Thoracic aorta (tissue), 2 donors: ENCODE data around the gene STAG3. TPM values are rescaled to one million over a fixed set of nuclear protein-coding genes. Genes with fewer than 3 reads are reported as not detected.
"Not testable (repeated sequence)": the region's sequence is repeated elsewhere in the genome, so short reads cannot be mapped to it uniquely, and the experiment has no call there.

Experiments used
- ATAC-seq: fragments of 150-250 bp; one replicate; pipeline ENCODE4 v1.8.0; 2017; ENCODE audit warnings: low read depth; ENCODE audit not compliant: insufficient number of reproducible peaks, low FRiP score
- DNase-seq: peaks from one replicate; pipeline ENCODE4 v3.0.0-alpha.2; 2020; ENCODE audit warnings: low spot score
- H3K27ac ChIP-seq, 2 donors: fragments of 200-600 bp; sonication (generic); 1 replicate in 1 of 2; 2 replicates in 1 of 2; pipeline ENCODE4 v1.5.1; 2016; ENCODE audit warnings: mild to moderate bottlenecking in 2 of 2, moderate library complexity in 2 of 2
- H3K27me3 ChIP-seq: fragments of 200-600 bp; sonication (generic); replicated peaks from 2 replicates; pipeline ENCODE4 v1.6.0; 2016; ENCODE audit warnings: mild to moderate bottlenecking; ENCODE audit not compliant: insufficient read depth
- H3K36me3 ChIP-seq: fragments of 200-600 bp; sonication (generic); one replicate; pipeline ENCODE4 v1.5.1; 2016
- H3K4me1 ChIP-seq, 2 donors: fragments of 200-600 bp; sonication (generic); 1 replicate in 1 of 2; 2 replicates in 1 of 2; pipeline versions ENCODE4 v1.5.1 to v1.6.0; 2016; ENCODE audit warnings: low read depth in 2 of 2, mild to moderate bottlenecking in 1 of 2; ENCODE audit not compliant: control insufficient read depth in 1 of 2
- H3K4me3 ChIP-seq: fragments of 200-600 bp; sonication (generic); 2 replicates; pipeline ENCODE4 v1.5.1; 2016; ENCODE audit warnings: mild to moderate bottlenecking
- H3K9me3 ChIP-seq: fragments of 200-600 bp; sonication (generic); 2 replicates; pipeline ENCODE4 v1.5.1; 2016
- total RNA-seq, 2 donors: library from RNA; depleted of rRNA; stranded (reverse); fragments of >200 nt; gene quantifications; one replicate each; pipeline versions ENCODE4 v1.1.0 to v1.2.3, GENCODE V29; 2016
- TF ChIP-seq, protein P1 (sequence below): fragments of 200-600 bp; sonication (generic); IDR thresholded peaks from one replicate; pipeline ENCODE4 v1.5.1; 2019; ENCODE audit warnings: antibody characterized with exemption

The STAG3 gene
- total RNA-seq, 2 donors from 2014 or later = 0.56 to 0.95 TPM

DNA sequence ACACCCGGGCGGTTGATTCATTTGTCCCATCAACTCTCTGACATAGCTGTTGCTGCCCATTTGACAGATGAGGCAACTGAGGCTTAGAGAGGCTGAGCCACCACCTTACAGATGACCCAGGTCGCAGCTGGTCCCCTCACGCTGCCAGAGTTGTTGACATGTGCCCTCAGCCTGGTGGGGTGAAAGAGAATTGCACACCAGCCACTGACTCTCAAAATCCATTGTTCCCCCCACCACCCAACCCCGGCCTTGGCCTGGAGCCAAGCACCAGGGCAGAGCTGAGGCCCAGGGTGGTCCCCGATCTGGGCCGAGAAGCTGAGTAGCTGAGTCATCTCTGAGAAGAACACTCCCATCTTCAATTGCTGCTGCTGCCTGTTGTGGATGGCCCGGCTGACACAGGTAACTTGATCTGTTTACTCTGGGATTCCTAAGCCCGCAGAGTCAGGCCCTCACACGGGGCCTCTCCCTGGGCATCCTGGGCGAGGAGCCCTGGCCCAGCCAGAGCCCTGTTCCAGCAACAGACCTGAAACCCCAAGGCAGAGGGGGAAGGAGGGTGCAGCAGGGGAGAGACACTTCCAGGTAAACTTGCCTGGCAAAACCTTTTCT lies 69.5 kb downstream of the STAG3 start:
- Histone ChIP-seq H3K36me3 (no peaks in the 10 kb centered on the region), H3K9me3 (no peaks in the 10 kb centered on the region), H3K27me3 (no peaks in the 10 kb centered on the region), H3K4me1 (no peaks in the 10 kb centered on the region), H3K4me3 (no peak overlapping the region), H3K27ac (no peak overlapping the region)
- TF ChIP-seq, protein P1, sequence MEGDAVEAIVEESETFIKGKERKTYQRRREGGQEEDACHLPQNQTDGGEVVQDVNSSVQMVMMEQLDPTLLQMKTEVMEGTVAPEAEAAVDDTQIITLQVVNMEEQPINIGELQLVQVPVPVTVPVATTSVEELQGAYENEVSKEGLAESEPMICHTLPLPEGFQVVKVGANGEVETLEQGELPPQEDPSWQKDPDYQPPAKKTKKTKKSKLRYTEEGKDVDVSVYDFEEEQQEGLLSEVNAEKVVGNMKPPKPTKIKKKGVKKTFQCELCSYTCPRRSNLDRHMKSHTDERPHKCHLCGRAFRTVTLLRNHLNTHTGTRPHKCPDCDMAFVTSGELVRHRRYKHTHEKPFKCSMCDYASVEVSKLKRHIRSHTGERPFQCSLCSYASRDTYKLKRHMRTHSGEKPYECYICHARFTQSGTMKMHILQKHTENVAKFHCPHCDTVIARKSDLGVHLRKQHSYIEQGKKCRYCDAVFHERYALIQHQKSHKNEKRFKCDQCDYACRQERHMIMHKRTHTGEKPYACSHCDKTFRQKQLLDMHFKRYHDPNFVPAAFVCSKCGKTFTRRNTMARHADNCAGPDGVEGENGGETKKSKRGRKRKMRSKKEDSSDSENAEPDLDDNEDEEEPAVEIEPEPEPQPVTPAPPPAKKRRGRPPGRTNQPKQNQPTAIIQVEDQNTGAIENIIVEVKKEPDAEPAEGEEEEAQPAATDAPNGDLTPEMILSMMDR = no peak
- ATAC-seq (no peak), DNase-seq (no peak)

GRCh38 chr7:100248483-100248882 lies 70.8 kb downstream of the STAG3 start:
- no peaks in the 10 kb centered on the region for H3K4me1 ChIP-seq
- no peaks in the 10 kb centered on the region for H3K27me3 ChIP-seq
- DNase-seq = no peak
- TF ChIP-seq, protein P1 = no peak
- H3K9me3 ChIP-seq = no peaks in the 10 kb centered on the region
- no peak for ATAC-seq
- no peak overlapping the region for H3K27ac ChIP-seq
- H3K36me3 ChIP-seq = no peaks in the 10 kb centered on the region
- no peak overlapping the region for H3K4me3 ChIP-seq

- no peaks in the 10 kb centered on the region for H3K27me3 ChIP-seq
- no peak overlapping the region for H3K27ac ChIP-seq
- H3K4me3 ChIP-seq = no peak overlapping the region
- no peaks in the 10 kb centered on the region for H3K36me3 ChIP-seq
- TF ChIP-seq, protein P1 = no peak
- DNase-seq (no peak), ATAC-seq (no peak)
- no peaks in the 10 kb centered on the region for H3K9me3 ChIP-seq
- H3K4me1 ChIP-seq = no peaks in the 10 kb centered on the region
These were observed 79.3 kb downstream of the STAG3 start for GRCh38 chr7:100257017-100257416.

- ATAC-seq, H3K4me1 ChIP-seq: not testable (repeated sequence)
These were observed 82.3 kb downstream of the STAG3 start for GRCh38 chr7:100259984-100260383.

DNA sequence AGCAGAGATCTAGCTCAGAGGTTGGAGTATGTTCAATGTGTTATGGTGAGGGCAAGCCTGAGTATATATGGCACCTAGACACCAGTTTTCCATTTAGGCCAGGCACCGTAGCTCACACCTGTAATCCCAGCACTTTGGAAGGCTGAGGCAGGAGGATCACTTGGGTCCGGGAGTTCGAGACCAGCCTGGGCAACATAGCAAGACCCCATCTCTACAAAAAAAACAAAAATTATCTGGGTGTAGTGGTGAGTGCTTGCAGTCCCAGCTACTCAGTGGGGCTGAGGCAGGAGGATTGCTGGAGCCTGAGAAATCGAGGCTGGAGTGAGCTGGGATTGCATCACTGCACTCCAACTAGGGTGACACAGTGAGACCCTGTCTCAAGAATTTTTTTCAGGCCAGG lies 85.2 kb downstream of the STAG3 start:
- DNase-seq, H3K36me3 ChIP-seq, H3K27ac ChIP-seq, H3K27me3 ChIP-seq, ATAC-seq, H3K9me3 ChIP-seq, H3K4me1 ChIP-seq, H3K4me3 ChIP-seq: not testable (repeated sequence)

More at GRCh38 chr7:100259984-100260383, 82.3 kb downstream of the STAG3 start:
- not testable (repeated sequence) for H3K27me3 ChIP-seq, DNase-seq, H3K9me3 ChIP-seq, H3K27ac ChIP-seq, H3K36me3 ChIP-seq, H3K4me3 ChIP-seq

Other genes with a start within 250 kb of the STAG3 start
- gene GJC3, start 248.3 kb upstream of the STAG3 start, total RNA-seq = 1 to 10 TPM in 1 of 2 donors, not detected in 1; 2.6 TPM
- 1 to 10 TPM in 1 of 2 donors, not detected in 1; 2.3 TPM for gene AZGP1, start 201.9 kb upstream of the STAG3 start, total RNA-seq
- 10 to 100 TPM; 25.6 to 42.5 TPM for gene ZKSCAN1, start 162.3 kb upstream of the STAG3 start, total RNA-seq
- 10 to 100 TPM in 1 of 2 donors, 1 to 10 TPM in 1; 9.3 to 16.6 TPM for gene ZSCAN21, start 128.1 kb upstream of the STAG3 start, total RNA-seq
- 10 to 100 TPM; 15.2 to 29.6 TPM for gene ZNF3, start 96.2 kb upstream of the STAG3 start, total RNA-seq
- 10 to 100 TPM; 40.4 to 76.2 TPM for gene COPS6, start 88.9 kb upstream of the STAG3 start, total RNA-seq
- 10 to 100 TPM; 17.6 to 23.6 TPM for gene MCM7, start 76.5 kb upstream of the STAG3 start, total RNA-seq
- gene AP4M1, start 76.3 kb upstream of the STAG3 start, total RNA-seq = 10 to 100 TPM; 22.3 to 23.8 TPM
- gene TAF6, start 58.6 kb upstream of the STAG3 start, total RNA-seq = 10 to 100 TPM; 48.0 to 72.8 TPM
- gene CNPY4, start 58.3 kb upstream of the STAG3 start, total RNA-seq = 10 to 100 TPM; 12.6 to 13.7 TPM
- gene MBLAC1, start 51.0 kb upstream of the STAG3 start, total RNA-seq = 1 to 10 TPM in 1 of 2 donors, not detected in 1; 1.1 TPM
- gene LAMTOR4, start 29.0 kb upstream of the STAG3 start, total RNA-seq = 100 to 1,000 TPM; 125 to 205 TPM
- gene TRAPPC14, start 19.2 kb upstream of the STAG3 start, total RNA-seq = 10 to 100 TPM; 14.0 to 18.0 TPM
- 10 to 100 TPM in 1 of 2 donors, 1 to 10 TPM in 1; 8.3 to 18.7 TPM for gene GAL3ST4, start 9.3 kb upstream of the STAG3 start, total RNA-seq
- 1 to 10 TPM; 1.8 to 5.0 TPM for gene GPC2, start 537 bp upstream of the STAG3 start, total RNA-seq
- under 1 TPM in 1 of 2 donors, not detected in 1; 0.78 TPM for gene PVRIG, start 42.0 kb downstream of the STAG3 start, total RNA-seq
- gene SPDYE3, start 129.8 kb downstream of the STAG3 start, total RNA-seq = not detected
- 100 to 1,000 TPM in 1 of 2 donors, 10 to 100 TPM in 1; 88.4 to 100 TPM for gene PILRB, start 180.2 kb downstream of the STAG3 start, total RNA-seq
- gene PILRA, start 195.6 kb downstream of the STAG3 start, total RNA-seq = 1 to 10 TPM; 5.0 to 8.5 TPM